HG03108 (cell line): ENCODE measurements around the gene SHMT1.
"Not testable (repeated sequence)": the region's sequence is repeated elsewhere in the genome, so short reads cannot be mapped to it uniquely, and the experiment has no call there.

Experiments used
- ATAC-seq: cut with Tn5 transposase; IDR thresholded peaks from one replicate; pipeline ENCODE4 v1.9.1; 2021; ENCODE audit warnings: moderate library complexity; ENCODE audit not compliant: unreplicated experiment

Gene SHMT1

GRCh38 chr17:18327556-18327955 is 35.8 kb downstream of the SHMT1 start:
- ATAC-seq = no peak

- ATAC-seq = no peak
Observed at GRCh38 chr17:18327093-18327492, 36.3 kb downstream of the SHMT1 start.

DNA sequence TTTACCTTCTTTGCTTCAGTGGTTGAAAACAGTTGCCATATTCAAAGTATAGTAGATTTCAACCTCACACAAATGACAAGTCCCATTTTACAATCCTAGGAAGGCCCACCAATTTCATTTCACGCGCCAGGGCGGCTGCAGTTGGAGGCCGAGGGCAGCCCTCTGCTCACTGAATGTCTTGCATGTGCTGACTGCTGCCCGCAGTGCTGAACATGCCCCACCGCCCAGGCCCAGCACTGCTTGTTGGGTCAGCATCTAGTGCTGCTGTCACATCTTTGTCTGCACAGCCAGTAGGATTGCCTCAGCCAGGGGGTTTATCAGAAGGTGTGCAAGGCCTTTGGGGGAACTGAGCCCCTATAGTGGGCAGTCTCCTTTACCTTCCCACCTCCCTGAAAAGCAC is 36.8 kb downstream of the SHMT1 start:
- no peak for ATAC-seq

GRCh38 chr17:18326039-18326438 is 37.3 kb downstream of the SHMT1 start:
- no peak for ATAC-seq

- ATAC-seq = no peak
Observed at GRCh38 chr17:18324140-18325050, 39.0 kb downstream of the SHMT1 start.

DNA sequence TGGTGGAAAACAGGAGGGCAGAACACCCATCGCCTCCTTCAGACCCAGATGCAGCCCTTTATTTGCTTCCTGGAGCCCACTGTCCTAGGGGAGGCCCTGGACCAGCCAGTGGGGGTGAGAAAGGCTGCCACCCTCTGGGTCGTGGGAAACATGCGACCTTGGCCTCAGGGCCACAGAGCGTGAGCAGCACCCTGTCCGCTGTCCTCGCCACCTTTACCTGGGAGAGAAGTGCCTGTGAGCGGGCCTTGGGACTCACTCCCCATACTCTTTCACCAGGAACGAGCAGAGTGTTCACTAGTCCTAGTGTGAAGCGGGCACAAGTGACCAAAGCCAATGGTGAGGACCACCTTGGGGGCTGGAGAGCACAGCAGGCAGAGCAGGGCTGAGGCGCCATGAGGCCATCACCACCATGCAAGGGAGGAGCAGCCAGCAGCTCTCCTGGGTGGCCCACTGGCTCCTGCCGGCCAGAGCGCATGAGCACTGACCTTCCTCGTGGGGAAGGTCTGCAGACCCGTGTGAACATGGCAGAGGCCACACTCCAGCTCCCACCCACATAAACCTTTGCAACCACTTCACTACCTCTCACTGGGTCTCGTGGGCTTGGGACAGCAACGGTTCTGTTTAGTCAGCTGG is 39.7 kb downstream of the SHMT1 start:
- no peak for ATAC-seq

DNA sequence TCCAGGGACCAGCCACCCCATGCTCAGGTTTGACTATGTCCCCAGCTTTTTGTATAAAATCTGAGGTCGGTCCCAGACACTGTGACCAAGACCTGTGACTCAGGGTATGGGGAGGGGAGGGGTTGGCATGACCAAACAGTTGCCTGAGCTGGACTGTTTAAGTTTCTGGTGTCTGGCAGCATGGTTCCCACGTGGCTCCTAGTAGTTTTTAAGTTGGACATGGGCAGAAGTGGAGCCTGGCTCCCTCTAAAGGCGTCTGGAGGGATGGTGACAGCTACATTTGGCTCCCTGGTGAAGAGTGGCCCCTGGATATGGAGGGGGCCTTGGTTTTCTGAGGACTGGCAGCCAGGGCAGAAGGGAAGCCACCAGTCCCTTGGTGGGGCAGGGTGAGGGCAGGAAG is 40.3 kb downstream of the SHMT1 start:
- no peak for ATAC-seq

DNA sequence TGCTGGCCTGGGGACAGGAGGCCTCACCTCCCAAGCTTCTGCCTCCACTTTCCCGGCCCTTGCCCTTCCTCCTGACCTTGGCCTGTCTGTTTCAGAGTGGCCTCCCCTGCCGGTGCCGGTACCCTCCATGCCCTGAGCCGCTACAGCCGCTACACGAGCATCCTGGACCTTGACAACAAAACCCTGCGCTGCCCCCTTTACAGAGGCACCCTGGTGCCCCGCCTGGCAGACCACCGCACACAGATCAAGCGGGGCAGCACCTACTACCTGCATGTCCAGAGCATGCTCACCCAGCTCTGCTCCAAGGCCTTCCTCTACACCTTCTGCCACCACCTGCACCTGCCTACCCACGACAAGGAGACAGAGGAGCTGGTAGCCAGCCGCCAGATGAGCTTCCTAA is 40.8 kb downstream of the SHMT1 start:
- no peak for ATAC-seq

DNA sequence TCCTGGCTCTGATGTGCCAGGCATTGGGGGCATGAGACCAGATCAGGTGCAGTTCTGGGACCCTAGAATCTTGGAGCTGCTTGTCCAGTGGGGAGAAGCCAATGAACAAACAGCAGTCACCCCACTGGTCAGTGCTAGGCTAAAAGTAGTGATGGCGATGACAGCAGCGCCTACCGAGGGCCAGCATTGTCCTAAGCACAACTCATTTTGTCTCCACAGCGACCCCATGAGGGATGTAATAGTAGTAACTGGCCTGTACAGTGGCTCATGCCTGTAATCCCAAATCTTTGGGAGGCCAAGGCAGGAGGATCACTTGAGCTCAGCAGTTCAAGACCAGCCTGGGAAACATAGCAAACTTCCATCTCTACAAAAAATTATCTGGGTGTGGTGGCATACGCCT is 42.0 kb downstream of the SHMT1 start:
- no peak for ATAC-seq

DNA sequence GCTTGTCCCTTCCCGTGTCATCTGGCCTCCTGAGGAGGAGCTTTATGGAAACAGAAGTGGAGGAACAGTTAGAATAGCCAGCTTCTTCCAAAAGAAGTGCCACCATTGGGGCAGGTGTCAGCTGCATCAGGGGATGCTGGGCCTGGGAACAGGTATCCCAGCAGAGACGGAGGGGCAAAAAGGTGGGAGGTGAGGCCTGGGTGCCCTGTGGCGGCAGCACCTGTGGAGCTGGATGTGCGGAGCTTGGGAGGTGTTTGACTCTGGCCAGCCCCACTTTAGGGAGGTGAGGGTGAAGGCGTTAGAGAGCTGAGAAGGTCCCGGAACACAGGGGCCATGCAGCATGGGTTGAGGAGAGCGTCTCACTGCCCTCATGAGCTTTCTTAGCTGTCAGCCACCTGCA is 43.0 kb downstream of the SHMT1 start:
- no peak for ATAC-seq

GRCh38 chr17:18319604-18320256 is 43.6 kb downstream of the SHMT1 start:
- ATAC-seq = no peak

- no peak for ATAC-seq
Observed at GRCh38 chr17:18318771-18319450, 44.4 kb downstream of the SHMT1 start.

- ATAC-seq = no peak
Observed at GRCh38 chr17:18318117-18318516, 45.2 kb downstream of the SHMT1 start.

DNA sequence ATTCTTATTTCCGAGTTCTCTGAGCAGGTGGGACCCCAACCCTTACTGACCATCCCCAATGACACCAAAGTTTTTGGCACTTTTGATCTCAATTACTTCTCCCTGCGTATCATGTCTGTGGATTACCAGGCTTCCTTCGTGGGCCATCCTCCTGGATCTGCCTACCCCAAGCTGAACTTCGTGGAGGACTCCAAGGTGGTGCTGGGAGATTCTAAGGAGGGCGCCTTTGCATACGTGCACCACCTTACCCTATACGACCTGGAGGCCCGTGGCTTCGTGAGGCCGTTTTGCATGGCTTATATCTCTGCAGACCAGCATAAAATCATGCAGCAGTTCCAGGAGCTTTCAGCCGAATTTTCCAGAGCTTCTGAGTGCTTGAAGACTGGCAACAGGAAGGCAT is 47.4 kb downstream of the SHMT1 start:
- ATAC-seq = no peak

- peak; percentile 1 for ATAC-seq
Observed at GRCh38 chr17:18315562-18315922, 47.8 kb downstream of the SHMT1 start.

GRCh38 chr17:18314731-18315561 is 48.4 kb downstream of the SHMT1 start, which contains the start of the genes SMCR8 and TOP3A:
SMCR8 (plus strand) TSS chr17:18315293; CDS start chr17:18315790, 497 bp downstream.
TOP3A (minus strand) TSS chr17:18314994; CDS start chr17:18314778, 216 bp downstream.
- peak; percentile 79 for ATAC-seq

DNA sequence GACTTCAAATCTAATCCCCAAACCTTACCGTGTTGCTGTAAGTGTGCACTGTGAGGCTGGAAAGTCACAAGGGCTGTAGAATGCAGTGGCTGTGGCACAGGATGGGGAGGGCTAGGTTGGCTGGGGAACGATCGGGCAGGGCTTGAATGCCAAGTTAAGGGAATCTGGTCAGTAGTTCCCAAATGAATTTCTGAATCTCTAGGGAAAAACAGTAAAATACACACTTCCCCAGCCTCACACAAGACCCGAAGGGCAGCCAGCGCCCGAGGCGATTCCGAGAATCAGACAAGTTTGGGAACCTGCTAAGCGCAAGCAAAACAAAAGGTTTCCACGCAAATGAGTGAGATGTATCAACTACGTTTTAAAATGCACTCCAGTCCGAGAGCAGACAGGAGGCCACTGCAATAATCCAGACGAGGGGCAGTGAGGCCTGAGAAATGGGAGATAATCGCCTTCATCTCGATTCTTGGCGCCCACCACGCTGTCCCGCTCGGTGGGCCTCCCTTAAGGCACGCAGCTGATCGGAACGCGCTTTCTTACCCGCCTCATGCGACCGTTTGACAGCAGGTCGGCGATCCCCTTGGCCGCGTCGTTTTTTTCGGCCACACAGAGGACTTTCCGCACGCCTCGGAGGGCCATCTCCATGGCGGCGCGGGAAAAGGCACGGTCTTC is 49.2 kb downstream of the SHMT1 start:
- ATAC-seq = peak; percentile 7

- no peak for ATAC-seq
Observed at GRCh38 chr17:18309202-18309601, 54.1 kb downstream of the SHMT1 start.

GRCh38 chr17:18303206-18303605 is 60.1 kb downstream of the SHMT1 start:
- not testable (repeated sequence) for ATAC-seq
